ENCODE measurements around the gene G6PC3.
"Not testable (repeated sequence)": the region's sequence is repeated elsewhere in the genome, so short reads cannot be mapped to it uniquely, and the experiment has no call there.

- TF ChIP-seq PATZ1 (CRISPR knock-in tag; IDR thresholded peaks at IDR 0.05; ENCODE audit: borderline replicate concordance); ZNF70 (CRISPR knock-in tag; IDR thresholded peaks at IDR 0.05); CSRNP3 (CRISPR knock-in tag; IDR thresholded peaks at IDR 0.05); CREB5 (CRISPR knock-in tag; IDR thresholded peaks at IDR 0.05; ENCODE audit: low read depth); SNAI2 (CRISPR knock-in tag; IDR thresholded peaks at IDR 0.05); TOX (CRISPR knock-in tag; IDR thresholded peaks at IDR 0.05; ENCODE audit: borderline replicate concordance); ISL1 (CRISPR knock-in tag; IDR thresholded peaks at IDR 0.05); TSHZ2 (CRISPR knock-in tag; IDR thresholded peaks at IDR 0.05); OSR1 (CRISPR knock-in tag; IDR thresholded peaks at IDR 0.05): not testable (repeated sequence)
These were observed 31.3 kb downstream of the G6PC3 start for GRCh38 chr17:44101858-44102257.

Data from SK-N-SH treated with all-trans-retinoic acid at 6 μM for 48 hours (cell line).